Epidermal melanocyte (primary cell): ENCODE measurements around the gene ANKH.

Source experiments
- DNase-seq: peaks from one replicate; pipeline ENCODE4 v3.0.0; 2011; ENCODE audit warnings: low spot score; ENCODE audit not compliant: insufficient read length

Gene ANKH

DNA sequence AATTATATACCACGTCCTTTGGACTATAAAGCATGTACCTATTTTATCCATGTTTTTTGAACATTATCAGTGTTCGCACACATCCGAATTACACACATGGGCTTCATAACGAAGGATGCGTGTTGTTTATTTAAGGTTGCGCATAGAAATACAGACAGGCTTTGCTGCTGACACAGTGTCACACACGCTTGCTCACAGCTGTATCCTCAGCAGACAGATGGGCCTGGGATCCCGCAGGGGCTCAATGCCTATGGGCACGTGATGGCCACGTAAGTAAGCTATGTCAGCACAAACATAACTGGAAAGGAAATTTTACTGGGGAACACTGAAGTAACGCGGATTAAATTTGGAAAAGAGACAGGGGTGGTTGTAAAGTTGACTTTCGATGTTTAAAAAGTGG lies 130.4 kb downstream of the ANKH start:
- DNase-seq, result no peak

DNA sequence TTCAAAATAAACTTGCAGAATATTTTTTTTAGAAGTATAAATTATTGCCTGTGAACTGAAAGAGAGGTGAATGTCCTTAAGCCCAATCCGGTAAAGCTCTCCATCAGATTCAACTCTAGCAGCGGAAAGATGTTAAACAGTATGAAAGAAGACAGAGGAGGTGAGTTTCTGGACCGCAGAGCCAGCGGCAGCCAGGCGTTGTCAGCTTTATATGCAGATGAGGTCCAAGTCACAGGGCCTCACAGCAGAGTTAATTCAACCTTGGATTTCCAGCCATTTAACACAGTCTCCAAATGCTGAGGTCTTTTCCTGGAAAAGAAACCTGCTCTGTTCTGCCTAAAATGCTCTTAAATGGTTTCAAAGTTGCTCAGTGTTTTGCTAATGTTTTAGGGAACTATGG lies 131.6 kb downstream of the ANKH start:
- no peak for DNase-seq

DNA sequence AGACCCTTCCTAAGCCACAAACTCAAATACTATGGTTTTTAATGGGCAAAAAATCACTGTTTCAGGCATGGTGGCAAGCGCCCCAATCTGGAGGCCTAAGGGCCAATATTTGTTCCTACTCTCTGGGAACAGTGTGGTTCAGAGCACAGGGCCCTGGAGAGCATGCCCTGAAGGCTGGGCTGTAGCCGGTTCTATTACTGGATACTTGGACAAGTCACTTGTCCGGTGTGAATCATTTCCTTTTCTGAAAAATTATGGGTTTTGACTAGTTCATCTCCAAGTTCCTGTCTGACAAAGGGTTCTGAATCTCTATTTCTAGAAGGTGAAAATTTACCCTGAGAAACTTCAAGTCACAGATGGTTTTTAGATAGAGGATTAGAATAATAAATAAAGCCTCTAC lies 132.0 kb downstream of the ANKH start:
- DNase-seq, result no peak

DNA sequence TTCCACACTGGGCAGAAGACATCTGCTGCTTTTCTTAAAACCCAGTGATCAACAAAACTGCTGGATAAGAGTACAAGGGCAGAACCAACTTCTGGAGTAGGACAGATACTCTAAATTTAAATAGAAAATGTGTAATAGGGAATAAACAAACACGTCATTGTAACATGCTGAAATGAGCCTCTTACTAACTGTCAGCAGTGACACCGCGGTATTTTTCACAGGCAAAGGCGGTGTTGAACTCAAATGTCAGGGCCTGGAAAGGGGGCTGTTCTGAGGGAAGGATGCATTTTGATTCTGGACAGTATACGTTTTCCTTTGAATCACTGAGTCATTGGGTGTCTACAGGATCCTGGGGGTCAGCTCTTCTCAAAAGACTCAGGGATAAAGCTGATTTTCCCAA lies 133.5 kb downstream of the ANKH start:
- no peak for DNase-seq

DNA sequence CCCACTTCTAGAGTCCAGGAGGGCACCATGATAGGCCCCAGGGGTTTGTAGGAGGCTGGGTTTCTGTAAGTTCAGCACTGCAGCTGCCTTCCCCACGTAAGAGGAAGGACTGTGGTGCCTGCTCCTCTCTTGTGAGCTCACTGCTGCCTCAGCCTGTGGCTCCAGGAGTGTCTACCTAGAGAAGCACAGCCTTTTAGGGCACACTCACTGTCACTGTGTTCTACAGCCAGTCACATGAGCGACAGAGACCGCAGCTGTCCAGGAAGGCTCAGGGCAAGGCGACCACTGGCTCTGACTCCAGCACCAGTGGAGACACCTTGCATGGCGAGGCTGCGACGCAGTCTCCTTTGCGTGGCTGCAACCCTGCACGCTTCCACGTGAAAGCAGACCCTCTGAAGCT lies 134.3 kb downstream of the ANKH start:
- DNase-seq, result no peak

DNA sequence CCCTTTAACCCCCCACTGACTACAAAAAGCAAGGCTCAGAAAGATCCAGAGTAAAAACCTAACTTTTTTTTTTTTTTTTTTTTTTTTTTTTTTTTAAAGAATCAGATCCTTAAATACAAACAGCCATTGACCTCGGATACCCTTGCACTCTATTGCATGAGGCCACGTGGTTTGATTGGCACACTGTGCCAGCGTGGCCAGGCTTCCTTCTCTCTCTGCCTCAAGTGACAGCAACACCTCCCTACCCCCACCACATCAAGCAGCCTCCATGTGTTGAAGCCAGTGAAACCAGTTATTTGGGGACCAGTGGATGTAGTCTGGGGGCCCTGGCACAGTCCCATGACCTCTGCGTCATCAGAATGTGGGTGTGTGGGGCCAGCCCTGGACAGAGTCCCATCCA lies 135.6 kb downstream of the ANKH start:
- DNase-seq, result no peak

DNA sequence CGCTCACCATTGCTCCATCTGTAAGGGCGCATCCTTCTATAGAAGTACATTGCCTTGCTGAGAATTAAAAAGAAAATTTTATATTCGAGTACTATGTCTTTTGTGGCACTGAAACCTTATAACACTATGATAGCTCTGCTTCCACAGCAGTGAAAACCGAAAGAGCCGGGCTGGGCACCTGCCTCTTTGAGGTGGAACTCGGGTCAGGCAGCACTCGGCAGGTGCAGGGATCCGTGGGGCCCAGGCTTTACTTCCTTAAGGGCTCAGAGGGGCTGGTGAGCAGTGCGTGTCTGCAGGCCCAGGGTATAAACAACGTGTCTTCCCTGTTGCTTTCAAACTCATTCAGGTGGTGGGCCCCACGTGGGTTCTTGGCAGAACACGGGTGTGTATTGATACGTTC lies 137.2 kb downstream of the ANKH start:
- DNase-seq, result no peak

DNA sequence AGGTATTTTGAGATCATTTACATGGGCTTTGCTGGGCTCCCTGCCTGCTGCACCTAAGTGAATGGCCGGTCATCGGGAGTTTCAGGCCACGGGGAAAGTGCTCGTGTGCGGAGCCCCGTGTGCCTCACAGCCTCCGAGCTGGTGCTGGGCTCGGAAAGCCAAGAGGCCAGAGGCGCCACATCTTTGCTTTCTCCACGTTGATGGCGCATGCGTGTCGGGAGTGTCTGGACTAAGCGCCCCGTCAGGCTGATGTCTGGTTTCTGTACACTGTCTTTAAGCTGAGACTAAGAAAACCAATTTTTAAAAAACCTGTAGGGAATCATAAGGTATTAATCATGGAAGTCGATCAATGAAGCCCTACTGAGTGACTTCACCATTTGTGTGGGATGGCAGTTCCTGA lies 137.9 kb downstream of the ANKH start:
- no peak for DNase-seq

DNA sequence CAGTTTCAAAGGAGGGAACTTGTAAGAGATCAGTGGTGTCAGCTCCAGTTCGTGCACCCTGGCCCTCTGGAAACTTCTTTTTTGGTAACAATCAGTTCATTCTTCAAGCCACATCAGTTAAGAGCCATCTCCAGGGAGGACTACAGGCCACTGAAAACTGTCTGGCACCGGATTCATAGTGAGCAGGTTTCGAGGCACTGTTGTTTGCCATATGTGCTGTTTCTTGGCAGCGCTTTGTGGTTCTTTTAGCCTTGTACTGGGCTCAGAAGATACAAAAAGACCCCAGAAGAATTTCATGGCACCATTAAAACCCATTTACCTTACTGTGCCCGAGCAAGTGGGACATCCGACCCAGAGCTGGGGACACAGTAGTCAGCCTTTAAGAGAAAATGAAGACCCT lies 138.6 kb downstream of the ANKH start:
- DNase-seq, result no peak

DNA sequence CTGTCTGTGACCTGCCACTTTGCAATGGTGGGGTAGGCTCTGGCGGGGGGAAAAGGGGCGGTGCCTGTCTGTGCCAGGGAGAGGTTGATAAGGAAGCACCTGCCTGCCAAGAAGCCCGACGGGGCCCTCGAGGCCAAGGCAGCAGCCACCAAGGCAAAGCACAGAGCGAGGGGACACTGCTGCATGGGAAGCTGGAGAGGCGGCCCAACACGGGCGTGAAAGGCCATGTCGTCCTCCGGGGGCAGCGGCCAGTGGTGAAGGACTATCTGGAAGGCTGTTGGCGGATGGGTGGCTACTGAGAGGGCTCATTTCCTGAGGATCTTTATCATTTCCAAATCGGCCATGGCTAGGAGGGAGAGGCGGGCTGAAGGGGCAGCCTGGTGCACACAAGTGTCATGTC lies 140.7 kb downstream of the ANKH start:
- no peak for DNase-seq

DNA sequence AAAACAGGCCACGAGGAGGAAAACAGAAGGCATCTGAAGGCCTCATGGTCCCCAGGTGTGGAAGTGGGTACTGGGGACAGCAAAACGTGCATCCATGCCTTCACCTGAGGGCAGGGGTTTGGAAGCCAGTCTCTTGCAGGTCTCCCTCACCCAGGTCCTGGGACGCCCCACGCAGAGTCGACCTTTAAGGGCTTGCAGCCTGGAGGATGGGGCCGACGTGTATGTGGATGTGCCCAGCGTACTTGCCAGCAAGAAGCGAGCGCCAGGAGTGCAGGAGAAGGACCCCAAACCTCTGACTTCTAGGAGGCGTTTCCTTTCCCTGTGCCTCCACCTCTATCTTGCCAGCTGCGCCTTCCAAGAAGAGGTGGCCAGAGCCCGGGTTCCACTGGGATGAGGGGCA lies 141.1 kb downstream of the ANKH start:
- DNase-seq, result no peak

DNA sequence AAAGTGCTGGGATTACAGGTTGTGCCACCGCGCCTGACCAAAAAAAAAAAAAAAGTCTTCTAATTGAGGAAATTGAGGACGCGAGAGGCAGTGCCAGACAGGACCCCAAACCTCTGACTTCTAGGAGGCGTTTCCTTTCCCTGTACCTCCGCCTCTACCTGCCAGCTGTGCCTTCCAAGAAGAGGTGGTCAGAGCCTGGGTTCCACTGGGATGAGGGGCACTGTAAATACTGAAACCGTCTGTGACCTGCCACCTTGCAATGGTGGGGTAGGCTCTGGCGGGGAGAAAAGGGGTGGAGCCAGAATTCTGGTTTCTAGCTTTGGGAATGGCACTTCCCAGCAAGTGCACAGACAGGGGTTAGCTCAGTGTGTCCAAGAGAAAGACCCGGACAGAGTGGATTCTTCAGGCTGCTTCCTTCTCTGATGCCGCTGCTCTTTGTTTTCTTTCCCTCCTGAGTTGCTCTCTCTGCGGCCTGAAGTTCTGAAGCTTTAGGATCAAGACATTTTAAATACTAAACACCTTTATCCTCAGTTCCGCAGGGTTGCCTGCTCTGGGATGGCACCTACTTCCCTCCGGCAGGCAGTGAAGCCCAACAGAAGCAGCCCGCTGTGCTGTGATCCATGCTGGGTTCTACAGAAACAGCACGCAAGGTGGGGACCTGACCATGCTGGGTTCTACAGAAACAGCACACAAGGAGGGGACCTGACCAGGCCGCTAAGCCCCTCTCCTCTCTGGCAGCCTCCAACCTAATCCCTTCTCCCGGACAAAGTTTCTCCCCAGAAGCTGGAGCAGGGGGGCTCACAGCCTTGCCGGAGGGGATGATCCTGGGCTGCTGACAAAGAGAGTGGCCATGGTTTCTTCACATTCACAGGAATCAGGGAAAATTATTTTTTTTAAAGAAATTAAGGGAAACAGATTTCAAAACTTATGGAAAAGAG lies 141.9 kb downstream of the ANKH start:
- no peak for DNase-seq

DNA sequence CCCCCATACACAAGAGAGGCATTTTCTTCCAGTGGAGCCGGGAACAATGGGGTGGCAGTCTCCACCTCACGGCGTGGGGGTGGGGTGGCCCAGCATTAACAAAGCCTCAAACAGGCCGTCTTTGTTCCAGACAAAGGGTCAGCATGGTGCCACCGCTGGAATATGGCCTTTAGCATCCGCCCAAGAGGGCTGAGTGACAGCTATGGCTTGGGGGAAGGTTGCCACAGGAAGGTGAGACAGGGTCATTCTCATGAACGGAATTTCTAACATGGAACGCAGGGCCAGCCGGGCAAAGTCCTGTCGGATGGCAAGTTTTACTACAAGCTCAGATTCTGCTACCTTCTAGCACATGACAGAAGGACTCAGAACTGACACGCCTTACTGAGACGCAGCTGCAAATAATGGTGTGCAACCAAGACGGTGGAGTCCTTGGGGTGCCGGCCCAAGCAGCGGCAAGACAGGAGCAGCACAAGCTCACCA lies 143.1 kb downstream of the ANKH start:
- DNase-seq, result no peak

DNA sequence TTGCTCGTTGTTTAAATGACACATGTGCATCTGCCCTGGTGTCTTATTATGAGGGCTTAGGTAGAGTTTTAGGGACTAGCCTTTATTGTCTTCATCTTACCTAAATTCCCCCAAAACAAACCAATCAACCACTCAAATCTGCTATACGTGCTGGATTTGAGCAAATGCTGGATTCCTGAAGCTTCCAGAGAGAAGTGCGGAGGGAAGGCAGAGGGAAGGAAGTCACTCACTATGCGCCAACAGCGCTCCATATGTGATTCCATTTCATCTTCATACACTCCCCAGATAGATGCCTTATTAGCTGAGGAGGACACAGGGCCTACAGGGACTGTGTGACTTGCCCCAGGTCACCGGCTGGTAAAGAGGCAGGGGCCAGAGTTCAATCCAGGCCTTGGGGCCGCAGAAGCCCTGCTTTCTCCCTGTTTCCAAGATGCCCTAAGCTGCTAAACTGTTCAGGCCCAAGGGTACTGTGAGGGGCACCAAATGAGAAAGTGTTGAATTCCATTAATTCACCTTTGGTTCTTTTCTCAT lies 143.6 kb downstream of the ANKH start:
- no peak for DNase-seq

DNA sequence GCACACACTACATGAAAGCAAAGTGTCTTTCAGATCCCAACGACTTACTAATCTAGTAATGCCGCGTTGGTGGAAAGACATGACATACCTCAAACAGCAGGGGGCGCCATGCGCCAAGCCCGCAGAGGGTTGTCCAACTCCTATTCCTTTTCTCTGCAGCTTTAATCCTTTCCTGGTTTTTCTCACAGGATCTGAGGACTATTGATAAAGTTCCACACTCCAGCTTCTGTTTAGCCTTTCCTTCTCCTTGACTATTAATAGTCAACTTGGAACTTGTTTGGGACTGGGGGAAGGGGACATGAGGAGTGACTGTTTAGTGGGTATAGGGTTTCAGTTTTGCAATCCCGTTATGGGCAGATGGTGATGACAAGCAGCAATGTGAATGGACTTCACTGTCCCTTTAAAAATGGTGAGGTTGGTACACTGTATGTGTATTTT lies 144.1 kb downstream of the ANKH start:
- peak; percentile 78 for DNase-seq

DNA sequence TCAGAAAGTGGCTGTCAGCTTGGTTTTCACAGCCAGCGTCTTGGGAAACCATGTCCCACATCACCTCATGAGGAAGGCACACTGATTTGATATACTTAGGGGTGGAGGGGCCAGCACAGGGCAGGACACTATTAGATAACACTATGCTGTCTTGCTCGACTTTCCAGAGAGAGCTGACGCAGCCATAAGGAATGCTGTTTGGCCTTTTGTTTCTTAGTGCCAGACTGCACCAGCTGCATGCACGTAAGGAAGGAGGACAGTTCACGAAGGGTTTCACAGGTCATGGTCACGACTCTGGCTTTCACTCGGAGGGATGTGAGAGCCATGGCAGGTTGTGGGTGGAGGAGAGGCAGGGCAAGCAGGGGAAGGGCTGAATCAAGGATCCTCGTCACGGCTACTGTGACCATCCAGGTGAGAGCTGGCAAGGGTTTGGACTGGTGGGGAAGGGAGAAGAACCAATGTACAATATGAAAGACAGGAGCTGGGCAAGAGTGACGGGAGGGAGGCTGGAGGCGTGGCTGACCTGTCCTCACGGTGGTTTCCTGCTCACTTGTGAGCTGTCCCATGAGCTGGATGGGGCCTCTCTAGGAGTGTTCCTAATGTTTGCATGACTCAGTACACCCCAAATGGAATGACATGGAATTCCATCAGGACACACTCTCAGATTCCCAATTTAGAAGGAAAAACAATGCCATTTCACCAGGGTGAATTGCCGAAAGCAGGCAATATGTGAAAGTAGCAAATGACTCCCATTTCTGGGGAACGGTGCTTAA lies 145.3 kb downstream of the ANKH start:
- no peak for DNase-seq

DNA sequence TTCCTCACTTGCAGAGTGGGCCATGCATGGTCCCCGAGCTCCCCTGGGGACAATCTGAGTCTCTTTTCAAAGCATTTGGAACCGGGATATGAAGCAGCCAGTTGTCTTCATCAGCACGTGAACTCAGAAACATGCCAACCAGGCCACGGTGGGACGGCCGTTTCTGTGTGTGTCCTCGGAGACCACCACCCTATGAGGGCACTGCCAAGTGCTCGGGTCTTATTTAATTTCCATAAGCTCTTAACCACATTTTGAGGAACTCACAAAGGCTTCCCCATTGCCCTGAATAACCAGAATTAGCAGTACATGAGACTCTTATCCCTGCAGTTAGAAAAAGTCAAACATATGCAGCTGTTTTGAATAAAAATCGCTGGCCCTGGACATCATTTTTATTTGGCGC lies 146.9 kb downstream of the ANKH start:
- no peak for DNase-seq

DNA sequence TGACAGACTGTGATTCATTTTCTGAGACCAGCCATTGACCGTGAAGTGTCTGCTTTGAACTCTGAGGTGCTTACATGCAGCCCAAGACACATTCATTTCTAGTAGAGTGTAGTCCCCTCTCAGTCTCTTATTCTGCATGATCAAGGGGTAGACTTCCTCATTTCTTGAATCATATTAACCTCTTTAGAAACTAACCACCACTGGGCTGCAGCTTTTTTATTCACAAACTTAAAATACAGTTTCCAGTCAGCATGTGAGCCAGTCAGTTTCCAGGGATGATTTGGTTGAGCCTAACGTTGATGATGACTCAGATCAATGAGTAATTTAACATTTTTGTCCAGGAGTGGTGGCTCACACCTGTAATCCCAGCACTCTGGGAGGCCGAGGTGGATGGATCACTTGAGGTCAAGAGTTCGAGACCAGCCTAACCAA lies 147.9 kb downstream of the ANKH start:
- no peak for DNase-seq

DNA sequence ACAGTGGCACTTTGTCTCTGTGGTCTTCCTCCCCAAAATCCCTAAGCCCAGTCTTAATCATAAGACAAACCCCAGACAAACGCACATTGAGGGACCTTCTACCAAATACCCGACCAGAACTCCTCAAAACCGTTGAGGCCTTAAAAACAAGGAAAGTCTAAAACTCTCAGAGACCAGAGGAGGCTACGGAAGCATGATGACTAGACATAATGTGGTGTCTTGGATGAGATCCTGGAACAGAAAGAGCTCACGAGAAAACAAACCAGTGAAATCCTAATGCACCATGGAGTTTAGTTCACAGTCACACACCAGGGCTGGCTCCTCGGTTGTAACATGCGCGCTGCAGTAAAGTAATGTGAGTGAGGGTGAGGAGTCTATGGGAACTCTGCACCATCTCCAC lies 148.7 kb downstream of the ANKH start:
- DNase-seq, result no peak

DNA sequence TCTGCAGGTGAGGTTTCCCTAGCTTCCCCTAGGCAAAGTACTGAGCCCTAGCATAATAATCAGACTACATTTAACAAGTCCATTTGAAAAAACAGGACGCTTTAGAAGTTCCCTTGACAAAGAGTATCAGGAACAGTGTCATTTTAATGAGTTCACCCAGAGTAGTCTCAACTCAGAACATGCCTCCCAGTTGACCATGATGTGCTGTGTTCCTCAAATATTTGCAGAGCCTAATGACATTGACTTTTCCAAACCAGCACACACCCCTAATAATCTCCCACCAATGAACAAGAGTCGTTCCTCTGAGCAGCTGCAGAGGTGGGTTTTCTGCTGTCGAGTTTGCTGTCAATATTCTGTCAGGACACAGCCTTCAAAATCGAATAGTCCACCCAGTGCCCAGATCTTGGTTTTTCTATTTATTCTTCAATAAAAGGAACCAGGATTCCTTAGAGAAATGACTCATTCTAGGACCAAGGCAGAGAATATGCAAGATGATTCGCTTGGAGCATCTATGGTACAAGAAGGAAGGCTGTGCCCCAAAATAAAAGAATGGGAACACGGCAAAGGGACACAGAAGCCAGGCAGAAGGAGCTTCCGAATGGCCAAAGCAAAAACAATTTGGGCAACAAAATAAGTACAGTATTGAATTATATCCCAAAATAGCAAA lies 149.5 kb downstream of the ANKH start:
- no peak for DNase-seq

DNA sequence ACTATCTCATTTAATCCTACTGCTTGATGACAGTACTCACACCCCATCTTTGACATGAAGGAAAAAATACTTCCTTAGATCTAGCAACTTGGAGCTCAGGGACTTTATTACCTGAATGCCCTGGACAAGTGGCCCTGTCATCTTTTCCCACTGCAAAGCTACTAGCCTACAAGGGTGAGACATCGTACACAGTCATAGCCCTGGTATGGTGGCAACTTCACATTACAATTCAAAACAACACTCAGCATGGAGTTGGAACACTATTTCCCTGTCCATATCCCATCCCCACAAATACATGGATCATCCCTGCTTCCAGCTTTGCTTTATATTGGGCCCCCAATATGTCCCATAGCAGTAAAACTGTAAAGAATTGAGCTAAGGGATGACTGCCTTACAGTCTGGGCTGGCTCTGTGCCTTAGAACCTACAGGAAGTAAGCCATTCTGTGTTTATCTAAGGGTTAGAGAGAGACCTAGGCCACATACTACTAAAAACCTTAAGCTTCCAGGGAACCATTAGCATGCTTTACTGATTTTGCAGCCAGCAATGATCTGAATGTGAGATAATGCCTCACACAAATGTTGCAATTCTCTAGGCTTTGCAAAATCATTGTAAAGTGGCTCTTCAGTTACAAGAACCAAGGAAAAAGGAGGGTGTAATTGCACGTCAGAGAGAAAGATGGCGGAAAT lies 151.2 kb downstream of the ANKH start:
- no peak for DNase-seq
